CD4-positive, CD25-positive, alpha-beta regulatory T cell (primary cell): Measurements from ENCODE around the gene APPBP2. TPM values are rescaled to one million over a fixed set of nuclear protein-coding genes. Genes with fewer than 3 reads are reported as not detected.
"Not testable (repeated sequence)": the region's sequence is repeated elsewhere in the genome, so short reads cannot be mapped to it uniquely, and the experiment has no call there.

ENCODE experiments used
- ATAC-seq, 2 donors: fragments of 150-1000 bp; cut with Tn5 transposase; one replicate each; pipeline ENCODE4 v1.10.0; 2021; ENCODE audit warnings: low read depth in 2 of 2, moderate number of reproducible peaks in 2 of 2, moderate library complexity in 1 of 2
- DNase-seq, 3 donors: peaks; one replicate each; pipeline versions ENCODE4 v3.0.0 to v3.0.0-alpha.2; 2012 to 2022; ENCODE audit warnings: mixed read lengths in 1 of 3
- H3K27ac ChIP-seq: one replicate; pipeline ENCODE4 v1.7.0; 2013; ENCODE audit warnings: mild to moderate bottlenecking, low read length; ENCODE audit not compliant: insufficient read depth, poor library complexity, severe bottlenecking
- H3K27me3 ChIP-seq: one replicate; pipeline ENCODE4 v1.7.0; 2013; ENCODE audit warnings: low read length; ENCODE audit not compliant: control insufficient read depth, insufficient read depth
- H3K36me3 ChIP-seq: one replicate; pipeline ENCODE4 v1.7.0; 2013; ENCODE audit warnings: mild to moderate bottlenecking, low read length, moderate library complexity; ENCODE audit not compliant: control insufficient read depth, insufficient read depth
- H3K4me1 ChIP-seq: 2 replicates; pipeline ENCODE4 v1.7.0; 2013; ENCODE audit warnings: mild to moderate bottlenecking, low read length; ENCODE audit not compliant: insufficient read depth, control insufficient read depth, poor library complexity, severe bottlenecking
- H3K4me3 ChIP-seq: one replicate; pipeline ENCODE4 v1.7.0; 2013; ENCODE audit warnings: low read depth, mild to moderate bottlenecking, low read length, moderate library complexity
- H3K9me3 ChIP-seq, 2 experiments: 1 replicate in 1 of 2; 2 replicates in 1 of 2; pipeline ENCODE4 v1.7.0; 2013; ENCODE audit warnings: low read length in 2 of 2, mild to moderate bottlenecking in 1 of 2, moderate library complexity in 1 of 2; ENCODE audit not compliant: control insufficient read depth in 2 of 2
- H3K27ac Mint-ChIP-seq, 3 donors: one replicate each; pipeline ENCODE4 v1.8.0; 2020 to 2022; ENCODE audit warnings: mild to moderate bottlenecking in 3 of 3, mixed read lengths in 3 of 3, moderate library complexity in 2 of 3
- H3K27me3 Mint-ChIP-seq: one replicate; pipeline ENCODE4 v1.8.0; 2022; ENCODE audit warnings: mild to moderate bottlenecking, mixed read lengths
- H3K36me3 Mint-ChIP-seq: one replicate; pipeline ENCODE4 v1.8.0; 2020; ENCODE audit warnings: mixed read lengths
- H3K4me1 Mint-ChIP-seq, 4 donors: one replicate each; pipeline ENCODE4 v1.8.0; 2020 to 2022; ENCODE audit warnings: mixed read lengths in 4 of 4, mild to moderate bottlenecking in 1 of 4
- H3K4me3 Mint-ChIP-seq, 4 donors: one replicate each; pipeline ENCODE4 v1.8.0; 2020 to 2022; ENCODE audit warnings: mild to moderate bottlenecking in 4 of 4, mixed read lengths in 4 of 4, moderate library complexity in 3 of 4
- H3K9me3 Mint-ChIP-seq, 7 donors: one replicate each; pipeline ENCODE4 v1.8.0; 2020 to 2022; ENCODE audit warnings: mixed read lengths in 7 of 7, mild to moderate bottlenecking in 3 of 7, moderate library complexity in 2 of 7
- polyA plus RNA-seq, 4 donors: library from polyadenylated mRNA; unstranded; fragments of 300-500 nt; fragmentation: Illumina TruSeq; gene quantifications; one replicate each; pipeline ENCODE4 v1.2.3, GENCODE V29; 2021
- total RNA-seq: library from RNA; stranded (reverse); gene quantifications from one replicate; pipeline ENCODE4 v1.2.3, GENCODE V29; 2022

Gene APPBP2
- total and polyA plus RNA-seq, 5 donors from 2014 or later: 26.2 to 39.1 (median 33.5) TPM

GRCh38 chr17:60523822-60524221 lies 2.2 kb downstream of the APPBP2 start:
- Mint-ChIP-seq H3K27ac (peak overlapping the region; percentile 55 to 99 (median 99)), H3K9me3 (no peaks in the 10 kb centered on the region), H3K4me3 (peak overlapping the region; percentile 98 to 100 (median 99)), H3K36me3 (peaks cover 6% of the 10 kb centered on the region), H3K4me1 (peaks cover 14 to 65% (median 49%) of the 10 kb centered on the region in 4 donors), H3K27me3 (no peaks in the 10 kb centered on the region)
- Histone ChIP-seq H3K9me3 (no peaks in the 10 kb centered on the region), H3K4me1 (peaks cover 38% of the 10 kb centered on the region), H3K27ac (no peak overlapping the region), H3K27me3 (no peaks in the 10 kb centered on the region), H3K4me3 (peak overlapping the region; percentile 98), H3K36me3 (peaks cover 19% of the 10 kb centered on the region)
- DNase-seq (no peak), ATAC-seq (no peak)

GRCh38 chr17:60522889-60523626 lies 3.0 kb downstream of the APPBP2 start:
- H3K4me1 Mint-ChIP-seq: peaks cover 15 to 72% (median 53%) of the 10 kb centered on the region in 4 donors
- peaks cover 25% of the 10 kb centered on the region for H3K36me3 ChIP-seq
- H3K4me3 ChIP-seq: peak overlapping the region; percentile 98
- H3K9me3 ChIP-seq: no peaks in the 10 kb centered on the region
- ATAC-seq: no peak
- no peak for DNase-seq
- H3K4me3 Mint-ChIP-seq: peak overlapping the region in 3 of 4 donors; percentile 11 to 84 (median 56)
- H3K27me3 Mint-ChIP-seq: no peaks in the 10 kb centered on the region
- H3K9me3 Mint-ChIP-seq: no peaks in the 10 kb centered on the region
- H3K4me1 ChIP-seq: peaks cover 38% of the 10 kb centered on the region
- H3K36me3 Mint-ChIP-seq: peaks cover 6% of the 10 kb centered on the region
- peak overlapping the region; percentile 8 for H3K27ac ChIP-seq
- peak overlapping the region in 2 of 3 donors; percentile 53 to 86 for H3K27ac Mint-ChIP-seq
- H3K27me3 ChIP-seq: no peaks in the 10 kb centered on the region

DNA sequence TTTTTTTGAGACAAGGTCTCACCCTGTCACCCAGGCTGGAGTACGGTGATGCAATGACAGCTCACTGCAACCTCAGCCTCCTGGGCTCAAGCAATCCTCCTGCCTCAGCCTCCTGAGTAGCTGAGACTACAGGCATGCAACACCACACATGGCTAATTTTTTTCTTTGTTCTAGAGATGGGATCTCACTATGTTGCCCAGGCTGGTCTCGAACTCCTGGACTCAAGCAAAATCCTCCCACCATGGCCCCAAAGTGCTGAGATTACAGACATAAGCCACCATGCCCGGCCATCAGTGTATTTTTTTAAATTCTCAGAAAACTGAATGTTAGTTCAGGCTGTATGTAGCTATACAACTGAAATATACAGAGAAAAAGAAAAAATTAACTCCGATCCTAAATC lies 6.2 kb downstream of the APPBP2 start:
- DNase-seq: no peak
- Histone ChIP-seq H3K27ac (no peak overlapping the region), H3K4me3 (no peak overlapping the region), H3K9me3 (no peaks in the 10 kb centered on the region), H3K4me1 (peaks cover 25% of the 10 kb centered on the region), H3K27me3 (no peaks in the 10 kb centered on the region), H3K36me3 (peaks cover 25% of the 10 kb centered on the region)
- Mint-ChIP-seq H3K27ac (no peak overlapping the region), H3K4me3 (no peak overlapping the region), H3K27me3 (no peaks in the 10 kb centered on the region), H3K36me3 (peaks cover 11% of the 10 kb centered on the region), H3K4me1 (peaks cover 36 to 78% (median 58%) of the 10 kb centered on the region in 4 donors), H3K9me3 (no peaks in the 10 kb centered on the region)
- ATAC-seq: no peak

DNA sequence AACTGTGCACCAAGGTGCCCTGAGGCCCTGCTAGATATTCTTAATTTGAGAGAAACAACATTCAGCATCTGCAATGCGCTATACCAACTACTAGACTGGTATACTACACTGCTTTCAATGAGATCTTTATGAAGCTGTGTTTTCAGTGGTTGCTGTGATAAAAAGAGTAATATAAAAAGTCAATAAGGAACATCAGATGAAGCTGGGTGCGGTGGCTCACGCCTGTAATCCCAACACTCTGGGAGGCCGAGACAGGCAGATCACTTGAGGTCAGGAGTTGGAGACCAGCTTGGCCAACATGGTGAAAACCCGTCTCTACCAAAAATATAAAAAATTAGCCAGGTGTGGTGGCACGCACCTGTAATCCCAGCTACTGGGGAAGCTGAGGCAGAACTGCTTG lies 10.4 kb downstream of the APPBP2 start:
- Mint-ChIP-seq H3K4me1 (peaks cover 41 to 61% (median 52%) of the 10 kb centered on the region in 4 donors), H3K4me3 (peak overlapping the region in 1 of 4 donors; percentile 52), H3K36me3 (peaks cover 23% of the 10 kb centered on the region)
- not testable (repeated sequence) for DNase-seq, H3K27ac ChIP-seq, H3K9me3 ChIP-seq, H3K27me3 Mint-ChIP-seq, H3K27ac Mint-ChIP-seq, H3K4me1 ChIP-seq, H3K4me3 ChIP-seq, H3K9me3 Mint-ChIP-seq, H3K27me3 ChIP-seq, ATAC-seq
- peaks cover 17% of the 10 kb centered on the region for H3K36me3 ChIP-seq

- Mint-ChIP-seq H3K4me3 (peak overlapping the region in 1 of 4 donors; percentile 52), H3K36me3 (peaks cover 21% of the 10 kb centered on the region), H3K4me1 (peaks cover 39 to 60% (median 53%) of the 10 kb centered on the region in 4 donors)
- H3K27me3 ChIP-seq, H3K27ac ChIP-seq, H3K9me3 Mint-ChIP-seq, H3K4me1 ChIP-seq, H3K27ac Mint-ChIP-seq, H3K27me3 Mint-ChIP-seq, ATAC-seq, DNase-seq, H3K9me3 ChIP-seq, H3K4me3 ChIP-seq: not testable (repeated sequence)
- peaks cover 17% of the 10 kb centered on the region for H3K36me3 ChIP-seq
Observed at GRCh38 chr17:60515199-60515598, 10.8 kb downstream of the APPBP2 start.

DNA sequence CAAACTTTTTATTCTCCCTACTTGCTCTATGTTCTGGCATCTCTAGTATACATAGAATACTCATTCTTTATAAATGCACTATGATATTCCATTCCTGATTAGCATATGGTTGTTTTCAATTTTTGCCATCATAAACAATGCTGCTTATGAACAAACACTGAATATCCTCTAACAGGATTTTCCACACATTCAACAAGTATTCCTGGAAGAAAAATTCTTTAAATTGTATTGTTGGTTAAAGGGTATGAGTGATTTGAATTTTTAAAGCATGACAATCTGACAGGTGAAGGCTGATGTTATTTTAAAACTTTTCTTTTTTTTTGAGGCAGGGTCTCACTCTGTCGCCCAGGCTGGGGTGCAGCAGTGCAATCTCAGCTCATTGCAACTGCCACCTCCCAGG lies 11.5 kb downstream of the APPBP2 start:
- Mint-ChIP-seq H3K36me3 (peaks cover 21% of the 10 kb centered on the region), H3K4me3 (no peak overlapping the region), H3K4me1 (peaks cover 44 to 60% (median 53%) of the 10 kb centered on the region in 4 donors), H3K27ac (no peak overlapping the region), H3K9me3 (no peaks in the 10 kb centered on the region), H3K27me3 (no peaks in the 10 kb centered on the region)
- Histone ChIP-seq H3K27me3 (no peaks in the 10 kb centered on the region), H3K4me3 (no peak overlapping the region), H3K9me3 (no peaks in the 10 kb centered on the region), H3K4me1 (no peaks in the 10 kb centered on the region), H3K27ac (no peak overlapping the region), H3K36me3 (peaks cover 12% of the 10 kb centered on the region)
- no peak for DNase-seq
- ATAC-seq: no peak

DNA sequence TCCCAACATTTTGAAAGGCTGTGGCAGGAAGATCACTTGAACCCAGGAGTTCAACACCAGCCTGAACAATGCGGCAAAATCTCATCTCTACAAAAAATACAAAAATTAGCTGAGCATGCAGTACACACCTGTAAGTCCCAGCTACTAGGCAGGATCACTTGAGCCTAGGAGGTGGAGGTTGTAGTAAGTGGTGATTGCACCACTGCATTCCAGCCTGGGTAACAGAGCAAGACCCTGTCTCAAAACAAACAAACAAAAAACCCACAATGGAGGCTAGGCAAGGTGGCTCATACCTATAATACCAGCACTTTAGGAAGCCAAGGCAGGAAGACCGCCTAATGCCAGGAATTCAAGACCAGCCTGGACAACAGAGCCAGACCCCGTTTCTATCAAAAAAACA lies 12.0 kb downstream of the APPBP2 start:
- H3K4me3 Mint-ChIP-seq: no peak overlapping the region
- no peak for DNase-seq
- Histone ChIP-seq H3K4me3 (no peak overlapping the region), H3K36me3 (peaks cover 8% of the 10 kb centered on the region), H3K27ac (no peak overlapping the region), H3K9me3 (no peaks in the 10 kb centered on the region), H3K4me1 (no peaks in the 10 kb centered on the region), H3K27me3 (no peaks in the 10 kb centered on the region)
- ATAC-seq: no peak
- no peaks in the 10 kb centered on the region for H3K9me3 Mint-ChIP-seq
- H3K27ac Mint-ChIP-seq: peak overlapping the region in 1 of 3 donors; percentile 76
- H3K36me3 Mint-ChIP-seq: peaks cover 21% of the 10 kb centered on the region
- no peaks in the 10 kb centered on the region for H3K27me3 Mint-ChIP-seq
- peaks cover 44 to 62% (median 54%) of the 10 kb centered on the region in 4 donors for H3K4me1 Mint-ChIP-seq

DNA sequence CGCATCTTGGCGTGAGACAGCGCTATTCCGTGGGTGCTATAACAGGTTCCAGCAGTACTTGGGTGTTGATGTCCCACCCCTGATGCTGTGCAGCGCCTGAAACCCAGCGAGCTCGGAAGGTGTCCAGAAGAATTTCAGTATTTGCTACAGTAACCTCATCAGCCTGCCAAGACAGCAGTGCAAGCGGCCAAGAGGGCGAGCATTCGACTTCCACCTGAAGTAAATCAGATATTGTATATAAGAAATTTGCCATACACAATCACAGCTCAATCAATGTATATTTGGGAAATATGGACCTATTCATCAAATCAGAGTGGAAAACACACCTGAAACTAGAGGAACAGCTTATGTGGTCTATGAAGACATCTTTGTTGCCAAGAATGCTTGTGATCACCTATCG lies 13.0 kb downstream of the APPBP2 start:
- Histone ChIP-seq H3K27ac (no peak overlapping the region), H3K4me1 (no peaks in the 10 kb centered on the region), H3K27me3 (no peaks in the 10 kb centered on the region), H3K36me3 (no peaks in the 10 kb centered on the region), H3K4me3 (no peak overlapping the region), H3K9me3 (no peaks in the 10 kb centered on the region)
- Mint-ChIP-seq H3K4me1 (peaks cover 48 to 61% (median 57%) of the 10 kb centered on the region in 4 donors), H3K4me3 (peak overlapping the region in 1 of 4 donors; percentile 15), H3K9me3 (no peaks in the 10 kb centered on the region), H3K27ac (peak overlapping the region in 2 of 3 donors; percentile 20 to 48), H3K36me3 (peaks cover 21% of the 10 kb centered on the region), H3K27me3 (no peaks in the 10 kb centered on the region)
- no peak for DNase-seq
- no peak for ATAC-seq
